Measurements from ENCODE around the gene NR0B2. TPM values are rescaled to one million over a fixed set of nuclear protein-coding genes. Genes with fewer than 3 reads are reported as not detected.

Gene NR0B2
- polyA plus RNA-seq, 1 experiment, result not detected

DNA sequence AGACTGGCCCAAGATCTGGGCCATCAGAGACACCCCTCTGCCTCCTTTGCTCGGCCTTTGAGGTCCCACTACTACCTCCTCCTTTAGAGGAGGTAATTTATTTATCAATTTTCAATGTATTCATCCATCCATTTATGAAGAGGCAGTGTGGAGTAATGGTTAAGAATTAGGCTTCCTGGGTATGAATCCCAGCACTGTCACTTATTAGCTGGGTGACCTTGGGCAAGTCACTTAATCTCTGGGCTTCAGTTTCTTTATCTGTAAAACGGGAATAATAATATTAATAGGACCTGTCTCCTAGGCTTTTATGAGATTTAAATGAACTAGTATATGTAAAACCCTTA, 1.7 kb downstream of the NR0B2 start:
- POLR2A ChIA-PET, result no interaction called here
- CTCF ChIA-PET, result no interaction called here
- Histone ChIP-seq H3K27me3 (ENCODE audit: control insufficient read depth, insufficient read depth, low read length) (peaks cover 2% of the 10 kb centered on the region), H3K4me3 (ENCODE audit: low read depth, low read length) (no peak overlapping the region), H3K36me3 (ENCODE audit: control insufficient read depth, insufficient read depth, low read length) (no peaks in the 10 kb centered on the region)
- no peak for DNase-seq (ENCODE audit: low read depth)
- TF ChIP-seq, protein P1, sequence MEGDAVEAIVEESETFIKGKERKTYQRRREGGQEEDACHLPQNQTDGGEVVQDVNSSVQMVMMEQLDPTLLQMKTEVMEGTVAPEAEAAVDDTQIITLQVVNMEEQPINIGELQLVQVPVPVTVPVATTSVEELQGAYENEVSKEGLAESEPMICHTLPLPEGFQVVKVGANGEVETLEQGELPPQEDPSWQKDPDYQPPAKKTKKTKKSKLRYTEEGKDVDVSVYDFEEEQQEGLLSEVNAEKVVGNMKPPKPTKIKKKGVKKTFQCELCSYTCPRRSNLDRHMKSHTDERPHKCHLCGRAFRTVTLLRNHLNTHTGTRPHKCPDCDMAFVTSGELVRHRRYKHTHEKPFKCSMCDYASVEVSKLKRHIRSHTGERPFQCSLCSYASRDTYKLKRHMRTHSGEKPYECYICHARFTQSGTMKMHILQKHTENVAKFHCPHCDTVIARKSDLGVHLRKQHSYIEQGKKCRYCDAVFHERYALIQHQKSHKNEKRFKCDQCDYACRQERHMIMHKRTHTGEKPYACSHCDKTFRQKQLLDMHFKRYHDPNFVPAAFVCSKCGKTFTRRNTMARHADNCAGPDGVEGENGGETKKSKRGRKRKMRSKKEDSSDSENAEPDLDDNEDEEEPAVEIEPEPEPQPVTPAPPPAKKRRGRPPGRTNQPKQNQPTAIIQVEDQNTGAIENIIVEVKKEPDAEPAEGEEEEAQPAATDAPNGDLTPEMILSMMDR (IDR thresholded peaks at IDR 0.05; ENCODE audit: insufficient read depth, low read depth, low read length), result no peak

DNA sequence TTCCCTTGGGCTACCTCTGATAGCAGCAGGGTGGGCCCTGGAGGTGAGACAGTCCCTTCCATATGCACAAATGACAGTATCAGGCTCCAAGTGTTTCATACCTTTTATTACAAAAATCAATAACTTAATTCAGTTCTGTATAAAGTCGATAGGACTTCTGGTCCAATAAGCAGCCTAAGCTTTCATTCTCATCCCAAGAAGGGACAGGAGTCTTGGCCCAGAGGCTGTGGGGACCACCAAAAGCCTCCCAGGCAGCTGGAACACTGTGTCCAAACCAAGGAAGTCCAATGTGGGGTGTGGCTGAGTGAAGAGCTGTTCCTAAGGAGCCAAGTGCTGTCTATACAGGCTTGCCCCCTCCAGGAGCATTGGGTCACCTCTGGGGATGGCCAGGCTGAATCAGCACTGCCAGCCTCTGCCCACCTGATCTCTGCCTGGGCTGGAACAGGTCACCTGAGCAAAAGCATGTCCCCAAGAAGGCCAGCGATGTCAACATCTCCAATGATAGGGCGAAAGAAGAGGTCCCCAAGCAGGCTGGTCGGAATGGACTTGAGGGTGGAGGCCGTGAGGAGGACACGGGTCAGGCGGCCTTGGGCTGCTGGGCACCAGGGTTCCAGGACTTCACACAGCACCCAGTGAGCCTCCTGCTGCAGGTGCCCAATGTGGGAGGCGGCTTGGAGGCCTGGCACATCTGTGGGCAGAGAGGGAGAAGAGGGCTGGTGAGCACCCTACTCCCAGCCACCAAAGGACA, 2.2 kb downstream of the NR0B2 start:
- peaks cover 2% of the 10 kb centered on the region for H3K27me3 ChIP-seq (ENCODE audit: control insufficient read depth, insufficient read depth, low read length)
- no peaks in the 10 kb centered on the region for H3K36me3 ChIP-seq (ENCODE audit: control insufficient read depth, insufficient read depth, low read length)
- CTCF ChIA-PET, result no interaction called here
- TF ChIP-seq, protein P1 (IDR thresholded peaks at IDR 0.05; ENCODE audit: insufficient read depth, low read depth, low read length), result no peak
- no peak overlapping the region for H3K4me3 ChIP-seq (ENCODE audit: low read depth, low read length)
- no peak for DNase-seq (ENCODE audit: low read depth)
- POLR2A ChIA-PET, result no interaction called here

DNA sequence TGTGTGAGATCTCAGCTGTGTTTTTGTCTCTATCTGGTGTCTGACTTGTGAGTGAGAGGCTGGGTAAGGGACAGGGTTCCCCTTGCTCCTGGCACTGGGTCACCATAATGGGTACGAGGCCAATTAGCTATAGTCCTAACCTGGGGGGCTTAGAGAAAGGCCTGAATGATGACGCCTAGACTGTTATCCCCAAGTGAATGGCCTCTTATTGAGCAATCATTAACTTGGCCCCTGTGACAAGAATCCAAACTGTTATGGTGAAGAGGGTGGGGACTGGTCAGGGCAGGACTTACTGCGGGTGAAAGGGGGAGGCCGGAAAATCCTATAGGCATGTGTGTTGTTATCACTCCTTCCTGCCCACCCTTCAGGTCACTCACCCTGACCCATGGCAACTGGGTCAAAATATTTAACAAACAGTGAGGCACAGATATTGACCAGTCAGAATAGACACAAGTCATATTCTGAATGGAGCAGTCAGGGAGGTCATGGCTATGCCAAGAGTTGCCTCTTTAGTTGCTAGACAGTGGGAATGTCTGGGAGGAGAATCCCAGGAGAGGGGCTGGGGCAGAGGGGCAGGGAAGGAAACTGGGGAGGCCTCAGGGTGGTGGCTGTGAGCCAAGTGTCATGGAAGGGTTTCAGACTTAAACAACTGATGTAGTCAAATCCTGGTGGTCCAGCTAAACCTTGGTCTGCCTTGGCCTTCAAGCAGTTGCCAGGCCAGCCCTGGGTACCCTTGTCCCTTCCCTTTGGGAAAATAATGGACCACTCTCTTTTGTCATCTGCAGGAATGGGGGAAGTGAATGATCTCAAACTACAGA, 3.2 kb downstream of the NR0B2 start:
- DNase-seq (ENCODE audit: low read depth), result no peak
- ChIA-PET CTCF (interaction anchor here (0.5 kb wide), 1 partner anchor 99 kb away, joined by 4 read pairs; no protein-coding TSS in a partner anchor), POLR2A (no interaction called here)
- H3K36me3 ChIP-seq (ENCODE audit: control insufficient read depth, insufficient read depth, low read length), result no peaks in the 10 kb centered on the region
- TF ChIP-seq, protein P1 (IDR thresholded peaks at IDR 0.05; ENCODE audit: insufficient read depth, low read depth, low read length), result no peak
- H3K4me3 ChIP-seq (ENCODE audit: low read depth, low read length), result no peak overlapping the region
- H3K27me3 ChIP-seq (ENCODE audit: control insufficient read depth, insufficient read depth, low read length), result peaks cover 2% of the 10 kb centered on the region

DNA sequence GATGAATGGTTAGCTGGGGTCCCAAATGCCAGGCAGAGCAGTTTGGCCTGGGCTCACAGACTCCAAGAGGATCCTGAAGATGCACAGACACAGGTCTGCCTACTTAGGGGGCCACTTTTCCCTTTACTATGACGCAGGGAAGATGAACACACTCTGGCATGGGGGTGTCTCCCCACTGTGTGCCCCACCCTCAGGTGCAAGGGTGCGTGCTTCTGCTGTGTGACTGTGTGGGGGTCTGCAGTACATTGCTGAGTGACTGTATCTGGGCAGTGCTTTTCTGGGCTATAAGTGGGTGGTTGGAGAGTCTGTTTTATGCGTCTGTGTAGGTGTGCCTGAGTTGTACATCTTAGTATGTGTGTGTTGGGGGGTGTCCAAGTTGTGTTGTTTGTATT, 3.8 kb downstream of the NR0B2 start:
- TF ChIP-seq, protein P1 (IDR thresholded peaks at IDR 0.05; ENCODE audit: insufficient read depth, low read depth, low read length), result no peak
- Histone ChIP-seq H3K27me3 (ENCODE audit: control insufficient read depth, insufficient read depth, low read length) (no peaks in the 10 kb centered on the region), H3K4me3 (ENCODE audit: low read depth, low read length) (no peak overlapping the region), H3K36me3 (ENCODE audit: control insufficient read depth, insufficient read depth, low read length) (no peaks in the 10 kb centered on the region)
- POLR2A ChIA-PET, result no interaction called here
- DNase-seq (ENCODE audit: low read depth), result no peak
- CTCF ChIA-PET, result interaction anchor here (1.4 kb wide), 1 partner anchor 311 kb away, joined by 3 read pairs; no protein-coding TSS in a partner anchor

DNA sequence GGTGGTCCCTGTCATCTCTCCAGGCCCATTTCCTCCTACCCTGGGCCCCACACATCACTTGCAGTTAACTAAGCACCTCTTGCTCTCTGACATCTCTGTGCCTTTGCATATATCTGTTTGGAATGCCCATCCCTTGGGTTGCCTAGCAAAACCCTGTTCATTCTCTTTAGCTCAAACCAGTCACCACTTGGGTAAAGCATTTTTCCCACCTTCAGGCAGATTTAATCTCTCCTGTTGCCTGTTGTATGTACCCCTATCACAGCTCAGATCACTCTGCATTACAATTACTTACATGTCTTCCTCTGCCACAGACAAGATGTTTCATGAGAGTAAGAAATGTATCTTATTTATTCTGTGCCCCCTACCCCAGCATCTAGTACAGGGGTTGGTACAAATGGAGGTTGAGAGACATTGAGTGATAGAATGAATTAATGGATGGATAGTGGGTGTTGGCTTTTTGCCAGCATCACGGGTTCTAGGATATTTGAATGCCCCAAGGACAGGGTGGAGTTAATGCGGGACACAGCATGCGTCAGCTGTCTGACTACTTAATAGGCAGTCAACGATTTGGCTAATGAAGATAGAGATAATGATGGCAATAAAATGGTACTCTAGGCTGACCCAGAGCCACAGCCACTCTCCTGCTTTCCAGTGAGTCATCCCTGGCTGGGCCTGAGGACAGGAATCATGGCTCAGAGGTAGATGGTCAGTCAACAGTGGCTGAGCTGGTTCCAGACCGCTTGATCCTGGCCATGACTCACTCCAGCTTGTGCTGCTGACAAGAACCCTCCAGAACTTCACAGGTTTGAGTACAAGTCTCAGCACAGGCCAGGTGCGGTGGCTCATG, 6.5 kb downstream of the NR0B2 start:
- ChIA-PET CTCF (no interaction called here), POLR2A (no interaction called here)
- no peak overlapping the region for H3K4me3 ChIP-seq (ENCODE audit: low read depth, low read length)
- H3K27me3 ChIP-seq (ENCODE audit: control insufficient read depth, insufficient read depth, low read length), result no peaks in the 10 kb centered on the region
- peak; percentile 73 for DNase-seq (ENCODE audit: low read depth)
- TF ChIP-seq, protein P1 (IDR thresholded peaks at IDR 0.05; ENCODE audit: insufficient read depth, low read depth, low read length), result no peak
- no peaks in the 10 kb centered on the region for H3K36me3 ChIP-seq (ENCODE audit: control insufficient read depth, insufficient read depth, low read length)

All from BJ (cell line).